Testis (tissue), 3 donors: ENCODE measurements around the gene DUSP6. TPM values are rescaled to one million over a fixed set of nuclear protein-coding genes. Genes with fewer than 3 reads are reported as not detected.
A peak's percentile ranks its signal among the peaks of the same experiment; 100 is the strongest.

Experiments
- DNase-seq: peaks from one replicate; pipeline ENCODE4 v3.0.0-alpha.2; 2019
- H3K27ac ChIP-seq, 2 donors: fragments of 200-600 bp; sonication (generic); one replicate each; pipeline ENCODE4 v1.5.1; 2019
- H3K27me3 ChIP-seq: fragments of 200-600 bp; sonication (generic); one replicate; pipeline ENCODE4 v1.5.1; 2019
- H3K36me3 ChIP-seq: fragments of 200-600 bp; sonication (generic); one replicate; pipeline ENCODE4 v1.5.1; 2017; ENCODE audit warnings: low read depth; ENCODE audit errors: missing control alignments
- H3K4me1 ChIP-seq: fragments of 200-600 bp; sonication (generic); one replicate; pipeline ENCODE4 v1.5.1; 2019
- H3K4me3 ChIP-seq, 2 donors: fragments of 200-600 bp; sonication (generic); one replicate each; pipeline ENCODE4 v1.5.1; 2017 to 2019
- H3K9me3 ChIP-seq: fragments of 200-600 bp; sonication (generic); one replicate; pipeline ENCODE4 v1.5.1; 2017
- CTCF ChIP-seq, 3 experiments: fragments of 450-650 bp in 2 of 3; fragments of 200-600 bp in 1 of 3; sonication (generic) in 1 of 3; IDR thresholded peaks; one replicate each; pipeline ENCODE4 v1.5.1; 2016 to 2019; ENCODE audit warnings: antibody characterized with exemption in 3 of 3, mild to moderate bottlenecking in 2 of 3, moderate library complexity in 1 of 3
- POLR2A ChIP-seq: fragments of 450-650 bp; IDR thresholded peaks from one replicate; pipeline ENCODE4 v1.6.1; 2017; ENCODE audit warnings: antibody characterized with exemption, mild to moderate bottlenecking, moderate library complexity
- WGBS, 2 donors: methylation state at CpG; one replicate each; pipeline ENCODE4 v1.1.5; 2018; 5-methylcytosine and 5-hydroxymethylcytosine counted together
- intact Hi-C: fragments of 100-400 bp; cut with DNase I; formaldehyde crosslinking; loops from one replicate; pipeline ENCODE4 v1.15.1; 2023; ENCODE audit warnings: low total_unique reads
- polyA plus RNA-seq: library from polyadenylated mRNA; stranded (reverse); fragments of 350-450 nt; fragmentation: Illumina TruSeq; extraction: RNeasy Lipid Tissue Mini Kit (QIAGEN cat#74804); gene quantifications from one replicate; pipeline ENCODE4 v1.2.3, GENCODE V29; 2014; ENCODE audit warnings: low read depth, low replicate concordance; ENCODE audit not compliant: insufficient read depth
- total RNA-seq, 2 donors: library from RNA; depleted of rRNA; stranded (reverse); fragments of >200 nt; gene quantifications; one replicate each; pipeline ENCODE4 v1.2.3, GENCODE V29; 2016

Gene DUSP6
- total and polyA plus RNA-seq, 3 donors from 2014 or later: 10.9 to 17.2 (median 15.1) TPM

- TF ChIP-seq CTCF (IDR thresholded peaks at IDR 0.05) (no peak), POLR2A (no peak)
- Histone ChIP-seq H3K4me1 (peaks cover 8% of the 10 kb centered on the region), H3K27ac (peak overlapping the region in 1 of 2 donors; percentile 12), H3K4me3 (no peak overlapping the region), H3K9me3 (no peaks in the 10 kb centered on the region), H3K36me3 (no peaks in the 10 kb centered on the region), H3K27me3 (no peaks in the 10 kb centered on the region)
- 52 to 54% methylated on average over 6 of the region's 6 CpGs for WGBS, 2 donors
- intact Hi-C loops: no loop called here
- no peak for DNase-seq
Observed at GRCh38 chr12:89389755-89390661, 37.7 kb upstream of the DUSP6 start.

- no peak for DNase-seq
- no peaks in the 10 kb centered on the region for H3K36me3 ChIP-seq
- no peak overlapping the region for H3K4me3 ChIP-seq
- no peaks in the 10 kb centered on the region for H3K27me3 ChIP-seq
- TF ChIP-seq CTCF (IDR thresholded peaks at IDR 0.05) (no peak), POLR2A (no peak)
- no peak overlapping the region for H3K27ac ChIP-seq
- intact Hi-C loops: no loop called here
- 63 to 78% methylated on average over 3 of the region's 3 CpGs for WGBS, 2 donors
- peaks cover 29% of the 10 kb centered on the region for H3K4me1 ChIP-seq
- H3K9me3 ChIP-seq: no peaks in the 10 kb centered on the region
Observed at GRCh38 chr12:89386138-89386537, 33.8 kb upstream of the DUSP6 start.

GRCh38 chr12:89384807-89385206 is 32.5 kb upstream of the DUSP6 start:
- Histone ChIP-seq H3K36me3 (no peaks in the 10 kb centered on the region), H3K27ac (peak overlapping the region in 1 of 2 donors; percentile 44), H3K9me3 (no peaks in the 10 kb centered on the region), H3K27me3 (no peaks in the 10 kb centered on the region), H3K4me3 (no peak overlapping the region), H3K4me1 (peaks cover 22% of the 10 kb centered on the region)
- 58 to 59% methylated on average over 3 of the region's 3 CpGs for WGBS, 2 donors
- TF ChIP-seq POLR2A (no peak), CTCF (IDR thresholded peaks at IDR 0.05) (no peak)
- intact Hi-C loops: no loop called here
- DNase-seq: no peak

GRCh38 chr12:89384050-89384758 is 31.9 kb upstream of the DUSP6 start:
- DNase-seq: peak; percentile 63
- H3K9me3 ChIP-seq: no peaks in the 10 kb centered on the region
- peaks cover 22% of the 10 kb centered on the region for H3K4me1 ChIP-seq
- peak overlapping the region in 1 of 2 donors; percentile 44 for H3K27ac ChIP-seq
- WGBS, 2 donors: 34 to 43% methylated on average over 8 of the region's 8 CpGs
- no peaks in the 10 kb centered on the region for H3K36me3 ChIP-seq
- TF ChIP-seq CTCF (IDR thresholded peaks at IDR 0.05) (no peak), POLR2A (no peak)
- intact Hi-C loops: no loop called here
- no peaks in the 10 kb centered on the region for H3K27me3 ChIP-seq
- no peak overlapping the region for H3K4me3 ChIP-seq
